HG02852 (cell line): ENCODE results near the gene PHF21A.

Experiments used
- ATAC-seq: cut with Tn5 transposase; IDR thresholded peaks from one replicate; pipeline ENCODE4 v1.9.1; 2021; ENCODE audit warnings: mild to moderate bottlenecking, moderate library complexity; ENCODE audit not compliant: unreplicated experiment

PHF21A gene

DNA sequence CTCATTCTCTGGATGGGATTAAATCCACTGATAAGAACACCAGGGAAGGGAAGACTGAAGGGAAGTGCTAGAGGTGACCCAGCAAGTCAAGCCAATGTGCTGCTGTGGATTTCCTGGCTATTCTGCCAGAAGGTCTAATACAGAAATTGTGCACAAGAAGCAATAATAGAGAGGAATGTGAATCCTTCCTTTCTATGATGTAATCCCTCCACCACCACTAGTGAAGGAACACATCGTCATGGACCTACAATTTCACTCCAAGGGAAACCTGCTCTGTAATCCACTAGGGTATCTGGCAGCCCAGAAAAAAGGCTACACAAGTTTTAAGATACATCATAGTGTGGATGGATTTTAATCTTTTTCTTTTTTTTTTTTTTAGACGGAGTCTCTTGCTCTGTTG is 181.4 kb downstream of the PHF21A start:
- no peak for ATAC-seq

- ATAC-seq, result no peak
Measured at GRCh38 chr11:45937916-45938315, 183.3 kb downstream of the PHF21A start.

DNA sequence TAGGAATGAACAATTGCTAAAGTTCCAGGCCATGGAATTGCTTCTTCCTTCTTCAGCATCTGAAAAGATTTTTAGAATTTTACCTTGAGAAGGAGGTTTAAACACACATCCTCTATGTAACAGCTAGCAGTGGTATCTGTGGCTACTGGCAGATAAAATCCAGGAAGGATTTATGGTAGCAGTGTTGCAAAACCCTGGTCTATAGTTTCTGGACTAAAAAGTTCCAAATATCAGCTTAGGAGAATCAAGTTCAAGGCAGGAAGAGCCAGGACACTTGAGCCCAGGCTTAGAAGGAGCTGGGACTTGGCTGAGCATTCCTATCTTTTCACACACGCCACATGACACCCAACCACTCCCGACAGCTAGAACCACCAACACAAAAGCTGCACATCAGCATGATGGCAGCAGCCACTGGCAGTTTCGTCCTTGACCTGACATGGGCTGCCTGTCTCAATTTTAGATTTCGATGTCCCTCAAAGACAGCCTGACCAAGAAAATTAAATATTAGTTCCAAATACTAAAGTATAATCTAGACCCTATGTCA is 184.7 kb downstream of the PHF21A start:
- ATAC-seq, result no peak

GRCh38 chr11:45935349-45936064 is 185.7 kb downstream of the PHF21A start:
- ATAC-seq, result no peak

GRCh38 chr11:45934580-45935318 is 186.5 kb downstream of the PHF21A start:
- no peak for ATAC-seq

GRCh38 chr11:45933846-45934579 is 187.2 kb downstream of the PHF21A start:
- ATAC-seq, result no peak

DNA sequence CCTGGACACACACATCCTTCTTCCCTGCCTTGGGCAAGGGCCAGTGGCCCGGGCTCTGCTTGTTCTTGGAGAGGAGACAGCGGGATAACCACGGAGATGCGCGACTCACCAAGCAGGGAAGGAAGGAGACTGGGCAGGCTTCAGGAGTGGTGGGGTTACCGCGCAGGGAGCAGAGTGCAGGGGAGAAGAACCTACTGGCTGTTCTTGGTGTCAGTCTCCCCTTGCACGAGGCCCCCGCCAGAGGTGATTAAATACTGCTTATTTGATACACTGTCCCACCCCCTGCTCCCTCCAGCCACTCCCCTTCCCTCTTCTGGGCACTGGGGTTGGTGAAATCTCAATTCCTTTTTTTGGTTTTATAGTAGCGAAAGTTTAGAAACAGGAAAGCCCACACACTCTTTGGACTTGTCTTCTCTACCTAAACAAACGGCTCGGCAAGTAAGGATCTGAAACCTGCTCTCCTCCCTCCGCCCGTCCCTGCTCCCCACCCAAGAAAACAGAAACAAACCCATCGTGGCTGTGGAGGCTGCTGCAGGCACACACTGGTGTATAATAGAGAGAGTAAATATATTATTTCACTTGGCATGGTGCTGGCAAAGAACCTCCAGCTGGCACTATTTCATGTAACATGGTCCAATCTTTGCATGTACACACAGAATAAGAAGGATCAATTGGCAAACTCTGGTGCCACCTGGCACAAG is 188.0 kb downstream of the PHF21A start:
- no peak for ATAC-seq

GRCh38 chr11:45932217-45932616 is 189.0 kb downstream of the PHF21A start:
- no peak for ATAC-seq

GRCh38 chr11:45931739-45932138 is 189.5 kb downstream of the PHF21A start:
- ATAC-seq, result no peak

DNA sequence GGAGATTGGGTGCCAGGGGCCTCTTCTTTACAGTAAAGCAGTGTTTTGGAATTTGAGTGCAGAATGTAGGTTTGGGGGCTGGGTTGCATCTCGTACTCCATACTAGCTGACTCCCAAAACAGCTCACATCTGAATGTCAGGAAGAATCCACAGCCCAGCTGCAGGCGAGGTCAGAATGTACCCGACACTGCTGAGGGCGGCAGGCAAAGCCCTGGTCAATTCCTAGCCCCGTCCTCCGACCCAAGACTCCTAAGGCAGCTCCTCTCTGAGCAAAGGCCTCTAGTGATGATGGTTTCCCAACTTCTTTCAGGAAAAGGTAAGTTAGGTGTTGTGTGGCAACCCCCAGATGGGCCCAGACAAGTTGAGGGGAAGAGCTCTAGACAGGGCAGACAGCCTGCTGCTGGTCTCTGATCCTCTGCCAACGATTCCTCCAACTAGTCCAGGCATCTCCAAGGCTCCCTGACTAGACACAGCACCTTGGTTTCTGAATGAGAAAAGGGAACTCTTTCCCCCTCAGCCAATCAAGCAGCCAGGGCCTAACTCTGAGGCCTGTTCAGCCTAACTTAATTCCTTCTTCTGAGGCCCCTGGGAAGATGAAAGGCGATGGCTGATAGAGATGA is 190.2 kb downstream of the PHF21A start:
- ATAC-seq, result no peak

GRCh38 chr11:45930031-45930794 is 191.0 kb downstream of the PHF21A start:
- peak; percentile 90 for ATAC-seq

GRCh38 chr11:45929486-45930030 is 191.7 kb downstream of the PHF21A start:
- ATAC-seq, result peak; percentile 10

GRCh38 chr11:45928535-45929215 is 192.6 kb downstream of the PHF21A start:
- no peak for ATAC-seq

- ATAC-seq, result no peak
Measured at GRCh38 chr11:45927684-45928413, 193.4 kb downstream of the PHF21A start.

GRCh38 chr11:45927332-45927683 is 193.9 kb downstream of the PHF21A start:
- ATAC-seq, result no peak

DNA sequence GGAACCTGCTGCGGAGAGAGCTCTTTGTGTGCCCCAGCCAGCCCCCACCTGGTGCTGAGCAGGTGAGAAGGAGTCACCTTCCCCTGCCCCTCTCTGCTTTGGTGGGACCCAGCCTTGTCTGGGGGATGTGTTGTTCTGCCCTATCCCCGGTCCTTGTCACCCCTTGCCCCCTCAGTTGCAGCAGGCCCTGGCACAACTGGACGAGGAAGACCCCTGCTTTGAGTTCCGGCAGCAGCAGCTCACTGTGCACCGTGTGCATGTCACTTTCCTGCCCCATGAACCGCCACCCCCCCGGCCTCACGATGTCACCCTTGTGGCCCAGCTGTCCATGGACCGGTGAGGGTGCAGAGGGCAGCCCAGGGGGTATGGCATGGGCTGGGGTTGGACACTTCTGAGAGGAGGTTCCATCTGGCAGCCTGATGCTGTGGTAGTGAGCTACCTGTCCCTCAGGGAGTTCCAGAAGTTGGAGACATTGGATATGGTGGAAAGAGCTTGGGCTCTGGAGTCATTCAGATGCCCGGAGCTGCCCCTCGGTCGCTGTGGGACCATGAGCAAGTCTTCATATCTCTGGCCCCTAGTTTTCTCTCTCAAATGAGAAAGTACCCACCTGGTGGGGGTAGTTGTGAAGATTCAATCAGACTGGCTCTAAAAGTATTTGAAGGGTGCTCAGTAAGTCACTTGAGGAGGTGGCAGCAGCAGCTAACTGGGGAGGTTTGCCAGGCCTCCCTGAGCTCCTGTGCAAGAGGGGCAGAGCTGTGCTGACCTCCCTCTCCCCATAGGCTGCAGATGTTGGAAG is 194.5 kb downstream of the PHF21A start:
- no peak for ATAC-seq

GRCh38 chr11:45926001-45926401 is 195.3 kb downstream of the PHF21A start:
- ATAC-seq, result no peak
